ENCODE data around the gene AKT1S1.

The AKT1S1 gene

GRCh38 chr19:49872245-49873128, 4.7 kb downstream of the AKT1S1 start:
- 93% methylated on average over 16 to 17 of the region's 27 CpGs for WGBS, 2 experiments (ENCODE audit: insufficient coverage in 2 of 2)
- Histone ChIP-seq H3K36me3 (ENCODE audit: control insufficient read depth, insufficient read depth, low read length) (peaks cover 35% of the 10 kb centered on the region), H3K4me3 (ENCODE audit: extremely low read depth, insufficient read depth, low read length, poor library complexity, severe bottlenecking) (no peak overlapping the region), H3K27ac (ENCODE audit: low read depth, low read length, severe bottlenecking) (no peak overlapping the region), H3K4me1 (ENCODE audit: control insufficient read depth, insufficient read depth, low read length, poor library complexity, severe bottlenecking) (peaks cover 3% of the 10 kb centered on the region), H3K9me3 (ENCODE audit: control insufficient read depth, low read length) (peaks cover 5% of the 10 kb centered on the region)

- Histone ChIP-seq H3K4me1 (ENCODE audit: control insufficient read depth, insufficient read depth, low read length, poor library complexity, severe bottlenecking) (peaks cover 4% of the 10 kb centered on the region), H3K9me3 (ENCODE audit: control insufficient read depth, low read length) (peaks cover 5% of the 10 kb centered on the region), H3K36me3 (ENCODE audit: control insufficient read depth, insufficient read depth, low read length) (peaks cover 35% of the 10 kb centered on the region), H3K4me3 (ENCODE audit: extremely low read depth, insufficient read depth, low read length, poor library complexity, severe bottlenecking) (no peak overlapping the region), H3K27ac (ENCODE audit: low read depth, low read length, severe bottlenecking) (no peak overlapping the region)
- 94 to 96% methylated on average over 8 to 11 of the region's 17 CpGs for WGBS, 2 experiments (ENCODE audit: insufficient coverage in 2 of 2)
Observed at GRCh38 chr19:49871349-49871985, 5.7 kb downstream of the AKT1S1 start.

- 91 to 95% methylated on average over 14 to 15 of the region's 15 CpGs for WGBS, 2 experiments (ENCODE audit: insufficient coverage in 2 of 2)
- H3K4me3 ChIP-seq (ENCODE audit: extremely low read depth, insufficient read depth, low read length, poor library complexity, severe bottlenecking), result peak overlapping the region; percentile 42
- peaks cover 38% of the 10 kb centered on the region for H3K36me3 ChIP-seq (ENCODE audit: control insufficient read depth, insufficient read depth, low read length)
- H3K4me1 ChIP-seq (ENCODE audit: control insufficient read depth, insufficient read depth, low read length, poor library complexity, severe bottlenecking), result peaks cover 10% of the 10 kb centered on the region
- peaks cover 5% of the 10 kb centered on the region for H3K9me3 ChIP-seq (ENCODE audit: control insufficient read depth, low read length)
- peak overlapping the region; percentile 84 for H3K27ac ChIP-seq (ENCODE audit: low read depth, low read length, severe bottlenecking)
Observed at GRCh38 chr19:49870309-49870901, 6.8 kb downstream of the AKT1S1 start.

- peaks cover 45% of the 10 kb centered on the region for H3K36me3 ChIP-seq (ENCODE audit: control insufficient read depth, insufficient read depth, low read length)
- peaks cover 5% of the 10 kb centered on the region for H3K9me3 ChIP-seq (ENCODE audit: control insufficient read depth, low read length)
- peak overlapping the region; percentile 84 for H3K27ac ChIP-seq (ENCODE audit: low read depth, low read length, severe bottlenecking)
- 5 to 7% methylated on average over 57 to 66 of the region's 67 CpGs for WGBS, 2 experiments (ENCODE audit: insufficient coverage in 2 of 2)
- H3K4me1 ChIP-seq (ENCODE audit: control insufficient read depth, insufficient read depth, low read length, poor library complexity, severe bottlenecking), result peaks cover 9% of the 10 kb centered on the region
- peak overlapping the region; percentile 42 for H3K4me3 ChIP-seq (ENCODE audit: extremely low read depth, insufficient read depth, low read length, poor library complexity, severe bottlenecking)
Observed at GRCh38 chr19:49869484-49870308, 7.5 kb downstream of the AKT1S1 start.

GRCh38 chr19:49869009-49869483, 8.1 kb downstream of the AKT1S1 start:
- peaks cover 5% of the 10 kb centered on the region for H3K9me3 ChIP-seq (ENCODE audit: control insufficient read depth, low read length)
- peaks cover 48% of the 10 kb centered on the region for H3K36me3 ChIP-seq (ENCODE audit: control insufficient read depth, insufficient read depth, low read length)
- H3K4me3 ChIP-seq (ENCODE audit: extremely low read depth, insufficient read depth, low read length, poor library complexity, severe bottlenecking), result peak overlapping the region; percentile 42
- H3K4me1 ChIP-seq (ENCODE audit: control insufficient read depth, insufficient read depth, low read length, poor library complexity, severe bottlenecking), result peaks cover 9% of the 10 kb centered on the region
- peak overlapping the region; percentile 76 for H3K27ac ChIP-seq (ENCODE audit: low read depth, low read length, severe bottlenecking)
- WGBS, 2 experiments (ENCODE audit: insufficient coverage in 2 of 2), result 11 to 13% methylated on average over 10 to 11 of the region's 15 CpGs

- WGBS, 2 experiments (ENCODE audit: insufficient coverage in 2 of 2), result 0% methylated on average over 49 to 61 of the region's 65 CpGs
- H3K27ac ChIP-seq (ENCODE audit: low read depth, low read length, severe bottlenecking), result peak within 1 kb of the TSS; percentile 92
Observed at GRCh38 chr19:49866933-49867782, 10.0 kb downstream of the AKT1S1 start, which contains the start of gene PNKP. Gene PNKP, minus strand, starts transcription at chr19:49867576. Its CDS starts 372 bp downstream, at chr19:49867204.

GRCh38 chr19:49864890-49865289, 12.3 kb downstream of the AKT1S1 start:
- no peak overlapping the region for H3K4me3 ChIP-seq (ENCODE audit: extremely low read depth, insufficient read depth, low read length, poor library complexity, severe bottlenecking)
- no peak overlapping the region for H3K27ac ChIP-seq (ENCODE audit: low read depth, low read length, severe bottlenecking)
- WGBS, 2 experiments (ENCODE audit: insufficient coverage in 2 of 2), result 94 to 96% methylated on average over 11 to 13 of the region's 13 CpGs
- peaks cover 5% of the 10 kb centered on the region for H3K9me3 ChIP-seq (ENCODE audit: control insufficient read depth, low read length)
- peaks cover 51% of the 10 kb centered on the region for H3K36me3 ChIP-seq (ENCODE audit: control insufficient read depth, insufficient read depth, low read length)
- peaks cover 9% of the 10 kb centered on the region for H3K4me1 ChIP-seq (ENCODE audit: control insufficient read depth, insufficient read depth, low read length, poor library complexity, severe bottlenecking)

More at GRCh38 chr19:49866933-49867782, 10.0 kb downstream of the AKT1S1 start, which contains the start of gene PNKP:
- Histone ChIP-seq H3K4me1 (ENCODE audit: control insufficient read depth, insufficient read depth, low read length, poor library complexity, severe bottlenecking) (peaks cover 9% of the 10 kb centered on the region), H3K4me3 (ENCODE audit: extremely low read depth, insufficient read depth, low read length, poor library complexity, severe bottlenecking) (peak within 1 kb of the TSS; percentile 86), H3K9me3 (ENCODE audit: control insufficient read depth, low read length) (peaks cover 5% of the 10 kb centered on the region), H3K36me3 (ENCODE audit: control insufficient read depth, insufficient read depth, low read length) (peaks cover 50% of the 10 kb centered on the region)

- Histone ChIP-seq H3K4me3 (ENCODE audit: extremely low read depth, insufficient read depth, low read length, poor library complexity, severe bottlenecking) (no peak overlapping the region), H3K9me3 (ENCODE audit: control insufficient read depth, low read length) (peaks cover 5% of the 10 kb centered on the region), H3K27ac (ENCODE audit: low read depth, low read length, severe bottlenecking) (no peak overlapping the region), H3K4me1 (ENCODE audit: control insufficient read depth, insufficient read depth, low read length, poor library complexity, severe bottlenecking) (peaks cover 9% of the 10 kb centered on the region), H3K36me3 (ENCODE audit: control insufficient read depth, insufficient read depth, low read length) (peaks cover 57% of the 10 kb centered on the region)
- WGBS, 2 experiments (ENCODE audit: insufficient coverage in 2 of 2), result 92 to 99% methylated on average over 16 to 17 of the region's 17 CpGs
Observed at GRCh38 chr19:49863935-49864320, 13.2 kb downstream of the AKT1S1 start.

- H3K9me3 ChIP-seq (ENCODE audit: control insufficient read depth, low read length), result peaks cover 2% of the 10 kb centered on the region
- WGBS, 2 experiments (ENCODE audit: insufficient coverage in 2 of 2), result 91 to 94% methylated on average over 21 of the region's 24 CpGs
- no peak overlapping the region for H3K27ac ChIP-seq (ENCODE audit: low read depth, low read length, severe bottlenecking)
- no peak overlapping the region for H3K4me3 ChIP-seq (ENCODE audit: extremely low read depth, insufficient read depth, low read length, poor library complexity, severe bottlenecking)
- H3K36me3 ChIP-seq (ENCODE audit: control insufficient read depth, insufficient read depth, low read length), result peaks cover 60% of the 10 kb centered on the region
- H3K4me1 ChIP-seq (ENCODE audit: control insufficient read depth, insufficient read depth, low read length, poor library complexity, severe bottlenecking), result peaks cover 9% of the 10 kb centered on the region
Observed at GRCh38 chr19:49863254-49863934, 13.8 kb downstream of the AKT1S1 start.

Measured in mesodermal cell (in vitro differentiated cells).